ENCODE measurements around the gene MAP4K2. TPM values are rescaled to one million over a fixed set of nuclear protein-coding genes. Genes with fewer than 3 reads are reported as not detected.

MAP4K2 gene
- total and polyA plus RNA-seq, 8 donors, result 19.3 to 48.2 (median 45.2) TPM

DNA sequence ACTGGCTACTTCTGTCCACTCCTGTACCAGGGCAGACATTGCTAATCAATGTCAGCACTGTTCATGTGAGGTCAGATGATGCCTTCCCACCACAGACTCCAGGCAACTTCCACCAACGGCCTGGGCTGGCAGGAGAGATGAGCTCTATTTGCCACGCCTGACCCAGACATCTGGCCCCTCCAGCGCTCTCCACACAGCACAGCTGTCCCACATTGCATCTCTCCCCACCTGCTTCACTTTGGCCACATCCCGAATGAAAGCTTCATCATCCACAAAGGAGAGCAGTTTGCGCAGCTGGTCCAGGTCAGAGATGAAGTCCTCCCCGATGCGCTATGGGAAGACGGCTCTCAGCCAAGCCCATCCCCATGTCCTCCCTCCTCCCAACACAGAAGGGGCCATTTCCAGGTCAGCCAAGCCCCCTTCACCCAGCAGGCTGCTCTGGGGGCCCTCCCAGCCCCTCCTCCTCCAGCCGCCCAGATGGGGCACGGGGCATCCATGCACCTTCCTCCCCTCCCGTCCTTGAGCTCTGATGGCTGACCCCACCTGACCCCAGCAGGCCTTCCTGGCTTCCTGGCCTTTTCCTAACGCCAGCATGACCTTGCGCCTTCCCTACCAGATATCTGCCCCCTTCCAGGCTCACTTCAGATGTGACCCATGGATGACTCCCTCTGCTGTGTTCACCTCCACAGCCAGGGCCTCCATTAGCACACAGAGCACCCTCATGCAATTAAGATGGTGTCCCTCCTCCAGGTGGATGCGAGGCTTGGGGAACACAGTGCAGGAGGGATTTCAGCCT, 50.6 kb downstream of the MAP4K2 start:
- TF ChIP-seq, protein P1, sequence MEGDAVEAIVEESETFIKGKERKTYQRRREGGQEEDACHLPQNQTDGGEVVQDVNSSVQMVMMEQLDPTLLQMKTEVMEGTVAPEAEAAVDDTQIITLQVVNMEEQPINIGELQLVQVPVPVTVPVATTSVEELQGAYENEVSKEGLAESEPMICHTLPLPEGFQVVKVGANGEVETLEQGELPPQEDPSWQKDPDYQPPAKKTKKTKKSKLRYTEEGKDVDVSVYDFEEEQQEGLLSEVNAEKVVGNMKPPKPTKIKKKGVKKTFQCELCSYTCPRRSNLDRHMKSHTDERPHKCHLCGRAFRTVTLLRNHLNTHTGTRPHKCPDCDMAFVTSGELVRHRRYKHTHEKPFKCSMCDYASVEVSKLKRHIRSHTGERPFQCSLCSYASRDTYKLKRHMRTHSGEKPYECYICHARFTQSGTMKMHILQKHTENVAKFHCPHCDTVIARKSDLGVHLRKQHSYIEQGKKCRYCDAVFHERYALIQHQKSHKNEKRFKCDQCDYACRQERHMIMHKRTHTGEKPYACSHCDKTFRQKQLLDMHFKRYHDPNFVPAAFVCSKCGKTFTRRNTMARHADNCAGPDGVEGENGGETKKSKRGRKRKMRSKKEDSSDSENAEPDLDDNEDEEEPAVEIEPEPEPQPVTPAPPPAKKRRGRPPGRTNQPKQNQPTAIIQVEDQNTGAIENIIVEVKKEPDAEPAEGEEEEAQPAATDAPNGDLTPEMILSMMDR (IDR thresholded peaks at IDR 0.05), result no peak
- Histone ChIP-seq H3K36me3 (peaks cover 0 to 5% of the 10 kb centered on the region in 2 donors), H3K27me3 (no peaks in the 10 kb centered on the region), H3K9me3 (no peaks in the 10 kb centered on the region), H3K27ac (no peak overlapping the region), H3K4me3 (no peak overlapping the region), H3K4me1 (no peaks in the 10 kb centered on the region)
- intact Hi-C loops (cut with DNase I), result no loop called here
- ATAC-seq, result no peak
- DNase-seq, result no peak

DNA sequence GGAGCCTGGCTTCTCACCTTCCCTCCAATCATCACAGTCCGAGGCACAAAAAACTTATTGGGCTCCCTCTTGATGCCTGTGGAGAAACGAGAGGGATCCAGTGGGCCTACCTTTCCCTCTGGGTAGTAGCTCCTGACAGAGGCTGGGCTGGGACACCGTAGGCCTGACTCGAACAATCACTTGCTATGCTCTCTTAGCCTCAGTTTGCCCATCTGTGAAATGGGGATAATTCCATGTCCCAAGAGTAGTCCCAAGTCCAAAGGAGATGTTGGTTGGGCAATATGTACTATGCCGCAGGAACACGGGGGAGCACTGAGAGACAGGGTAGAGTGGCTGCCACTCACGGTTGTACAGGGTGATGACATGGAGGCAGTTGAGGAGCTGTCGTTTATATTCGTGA, 51.4 kb downstream of the MAP4K2 start:
- no peaks in the 10 kb centered on the region for H3K4me1 ChIP-seq
- TF ChIP-seq, protein P1 (IDR thresholded peaks at IDR 0.05), result no peak
- intact Hi-C loops (cut with DNase I), result no loop called here
- DNase-seq, result no peak
- no peaks in the 10 kb centered on the region for H3K27me3 ChIP-seq
- H3K4me3 ChIP-seq, result no peak overlapping the region
- no peak overlapping the region for H3K27ac ChIP-seq
- no peaks in the 10 kb centered on the region for H3K9me3 ChIP-seq
- H3K36me3 ChIP-seq, result peaks cover 0 to 5% of the 10 kb centered on the region in 2 donors
- ATAC-seq, result no peak

DNA sequence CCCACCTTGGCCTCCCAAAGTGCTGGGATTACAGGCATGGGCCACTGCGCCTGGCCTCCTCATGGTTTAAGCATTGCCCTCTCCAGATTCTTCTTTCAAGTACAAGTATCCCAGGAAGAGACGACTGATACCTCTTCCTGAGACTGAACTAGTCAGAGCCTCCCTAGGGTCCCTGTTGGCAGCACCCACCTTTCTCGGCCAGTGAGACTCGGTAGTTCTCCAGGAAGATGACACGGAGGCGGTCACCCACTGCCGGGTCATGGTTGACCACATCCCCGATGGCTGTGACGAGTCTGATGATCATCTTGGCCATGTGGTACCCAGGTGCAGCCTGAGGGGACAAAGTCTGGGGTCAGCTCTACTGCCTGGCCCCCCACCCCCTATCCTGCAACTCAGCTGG, 51.9 kb downstream of the MAP4K2 start:
- no peaks in the 10 kb centered on the region for H3K9me3 ChIP-seq

DNA sequence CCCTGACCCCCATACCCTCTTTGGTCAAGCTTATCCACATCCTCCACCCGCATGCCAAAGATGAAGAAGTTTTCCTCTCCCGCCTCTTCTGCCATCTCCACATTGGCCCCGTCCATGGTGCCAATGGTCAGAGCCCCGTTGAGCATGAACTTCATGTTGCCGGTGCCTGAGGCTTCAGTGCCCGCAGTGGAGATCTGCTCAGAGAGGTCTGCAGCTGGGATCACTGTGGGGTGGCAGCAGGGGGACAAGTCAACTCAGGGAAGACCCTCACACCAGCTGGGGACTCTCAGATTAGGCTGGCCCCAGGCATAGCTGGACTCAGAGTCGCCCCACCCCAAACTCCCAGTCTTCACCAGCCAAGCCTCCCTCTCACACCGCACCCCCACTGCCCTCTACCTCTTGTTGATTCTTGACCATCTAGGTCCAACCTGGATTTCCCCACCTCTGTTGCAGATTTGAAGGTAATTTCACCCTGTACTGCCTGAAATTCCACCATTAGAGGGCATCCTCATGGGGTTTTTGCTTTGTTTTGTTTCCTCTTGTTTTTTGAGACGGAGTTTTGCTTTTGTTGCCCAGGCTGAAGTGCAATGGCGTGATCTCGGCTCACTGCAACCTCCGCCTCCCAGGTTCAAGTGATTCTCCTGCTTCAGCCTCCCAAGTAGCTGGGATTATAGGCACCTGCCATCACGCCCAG, 52.5 kb downstream of the MAP4K2 start:
- H3K9me3 ChIP-seq, result no peaks in the 10 kb centered on the region
- H3K27me3 ChIP-seq, result peaks cover 0 to 8% of the 10 kb centered on the region in 2 donors
- intact Hi-C loops (cut with DNase I), result no loop called here
- ATAC-seq (no peak), DNase-seq (no peak)
- H3K27ac ChIP-seq, result no peak overlapping the region
- H3K4me3 ChIP-seq, result no peak overlapping the region
- TF ChIP-seq, protein P1 (IDR thresholded peaks at IDR 0.05), result no peak
- peaks cover 2 to 10% of the 10 kb centered on the region in 2 donors for H3K4me1 ChIP-seq
- peaks cover 0 to 5% of the 10 kb centered on the region in 2 donors for H3K36me3 ChIP-seq

More for the DNA sequence above, 51.9 kb downstream of the MAP4K2 start:
- TF ChIP-seq, protein P1 (IDR thresholded peaks at IDR 0.05), result no peak
- no peak for DNase-seq
- H3K4me3 ChIP-seq, result no peak overlapping the region
- no peak for ATAC-seq
- H3K4me1 ChIP-seq, result peaks cover 0 to 4% of the 10 kb centered on the region in 2 donors
- intact Hi-C loops (cut with DNase I), result no loop called here
- H3K27me3 ChIP-seq, result peaks cover 0 to 1% of the 10 kb centered on the region in 2 donors
- no peak overlapping the region for H3K27ac ChIP-seq
- peaks cover 0 to 5% of the 10 kb centered on the region in 2 donors for H3K36me3 ChIP-seq

Measured in left lung (tissue), 10 donors.